ENCODE data around the gene CD99. TPM values are rescaled to one million over a fixed set of nuclear protein-coding genes. Genes with fewer than 3 reads are reported as not detected.

CD99 gene
- total and polyA plus RNA-seq, 2 of the 13 experiments (the other 11 are each of a cell fraction or from before 2014, with no cell fraction given) = 78.8 to 111 TPM

GRCh38 chrX:2712428-2712827, 21.3 kb downstream of the CD99 start (continued):
- TF ChIP-seq FOXJ3 (CRISPR knock-in tag; IDR thresholded peaks at IDR 0.05; ENCODE audit: borderline replicate concordance) (no peak), POLR2A (IDR thresholded peaks at IDR 0.05; ENCODE audit: insufficient read depth in 1 of 2, low read depth in 2 of 2, low read length in 2 of 2) (no peak)

GRCh38 chrX:2712890-2713840, 22.1 kb downstream of the CD99 start:
- Histone ChIP-seq H3K27me3 (ENCODE audit: control insufficient read depth in 1 of 2, insufficient read depth in 2 of 2, low read length in 2 of 2) (no peaks in the 10 kb centered on the region), H3K79me2 (ENCODE audit: insufficient read depth, low read length) (peaks cover 35% of the 10 kb centered on the region), H3K4me2 (ENCODE audit: low read depth, low read length) (no peak overlapping the region), H3K36me3 (replicated peaks in 1 of 2; ENCODE audit: control insufficient read depth in 1 of 2, insufficient read depth in 2 of 2, low read length in 2 of 2) (peaks cover 10 to 37% of the 10 kb centered on the region in 2 experiments), H3K9ac (ENCODE audit: insufficient read depth, low read depth, low read length) (no peak overlapping the region), H4K20me1 (ENCODE audit: insufficient read depth, low read length) (no peaks in the 10 kb centered on the region; the same call in 1 of the 2 replicates), H3K27ac (ENCODE audit: extremely low read length, insufficient read depth, low read length) (no peak overlapping the region), H3K9me3 (ENCODE audit: low read length) (no peaks in the 10 kb centered on the region), H3K4me1 (ENCODE audit: insufficient read depth, low read length) (peaks cover 17% of the 10 kb centered on the region), H2AFZ (ENCODE audit: low read length) (no peak overlapping the region), H3K4me3 (replicated peaks in 1 of 3; ENCODE audit: insufficient read depth in 1 of 3, low read depth in 2 of 3, low read length in 3 of 3) (no peak overlapping the region)
- DNase-seq (ENCODE audit: low spot score) (no peak), FAIRE-seq (no peak), ATAC-seq (no peak)
- BruUV-seq (replicated peaks) = no TSS peak
- in situ Hi-C loops (cut with HindIII; ENCODE audit: extremely low pct_ligation_motif_present, low pct_unique_long_range_greater_than_20kb) (no loop called here), intact Hi-C loops (cut with micrococcal nuclease; ENCODE audit: unreplicated experiment) (no loop called here)
- WGBS (ENCODE audit: low lambda C conversion rate) = 97% methylated on average over 13 of the region's 13 CpGs
- CTCF ChIA-PET (ENCODE audit: low intra/inter-chr PET ratio, low total read pairs) = no interaction called here
- POLR2A ChIA-PET = no interaction called here
- TF ChIP-seq MNT (IDR thresholded peaks at IDR 0.05) (peak; percentile 58; the same call in 1 of the 2 replicates), FOXJ3 (CRISPR knock-in tag; IDR thresholded peaks at IDR 0.05; ENCODE audit: borderline replicate concordance) (no peak), ZNF282 (IDR thresholded peaks at IDR 0.05; ENCODE audit: partially characterized antibody) (peak; percentile 74), ELF1 (CRISPR knock-in tag; IDR thresholded peaks at IDR 0.05) (no peak), KLF9 (CRISPR knock-in tag; IDR thresholded peaks at IDR 0.05; ENCODE audit: low read depth) (no peak), ZNF788 (CRISPR knock-in tag; IDR thresholded peaks at IDR 0.05; ENCODE audit: borderline replicate concordance) (no peak), MXD1 (CRISPR knock-in tag; IDR thresholded peaks at IDR 0.05) (no peak), ZNF451 (CRISPR knock-in tag; IDR thresholded peaks at IDR 0.05) (no peak), ZBTB7B (CRISPR knock-in tag; IDR thresholded peaks at IDR 0.05) (no peak), FOXP1 (IDR thresholded peaks at IDR 0.05) (peak; percentile 1; the same call in 1 of the 2 replicates), FOXP1 (CRISPR knock-in tag; IDR thresholded peaks at IDR 0.05) (no peak), NBN (conservative IDR thresholded peaks at IDR 0.05) (peak; percentile 92; the same call in 1 of the 2 replicates), ZNF329 (CRISPR knock-in tag; IDR thresholded peaks at IDR 0.05; ENCODE audit: low read depth) (no peak), FOXA1 (IDR thresholded peaks at IDR 0.05) (0 out of 2 replicates have a peak, but pooled peaks have one; percentile 39), FOXA1 (CRISPR knock-in tag; IDR thresholded peaks at IDR 0.05) (no peak), RAD51 (IDR thresholded peaks at IDR 0.05; ENCODE audit: borderline replicate concordance) (0 out of 2 replicates have a peak, but pooled peaks have one; percentile 6), HDAC2 (CRISPR knock-in tag; IDR thresholded peaks at IDR 0.05) (no peak), SP1 (IDR thresholded peaks at IDR 0.05) (0 out of 2 replicates have a peak, but pooled peaks have one; percentile 12), SP1 (CRISPR knock-in tag; IDR thresholded peaks at IDR 0.05) (no peak), ZNF207 (IDR thresholded peaks at IDR 0.05; ENCODE audit: borderline replicate concordance) (0 out of 2 replicates have a peak, but pooled peaks have one; percentile 31)

Data from HepG2 (cell line).